ENCODE results near the gene OPN5. TPM values are rescaled to one million over a fixed set of nuclear protein-coding genes. Genes with fewer than 3 reads are reported as not detected.

OPN5 gene
- total RNA-seq, 1 donor from 2014 or later: not detected

- no peak for TF ChIP-seq CTCF (IDR thresholded peaks at IDR 0.05; ENCODE audit: insufficient read depth, low read length, poor library complexity, severe bottlenecking)
- Histone ChIP-seq H3K27me3 (ENCODE audit: control insufficient read depth, insufficient read depth, low read length) (no peaks in the 10 kb centered on the region), H3K4me3 (ENCODE audit: low read depth, low read length) (no peak overlapping the region), H3K36me3 (ENCODE audit: control insufficient read depth, insufficient read depth, low read length) (no peaks in the 10 kb centered on the region)
- no peak for DNase-seq (ENCODE audit: low read depth)
Observed at GRCh38 chr6:47832386-47833100, 50.7 kb downstream of the OPN5 start.

- H3K36me3 ChIP-seq (ENCODE audit: control insufficient read depth, insufficient read depth, low read length): no peaks in the 10 kb centered on the region
- DNase-seq (ENCODE audit: low read depth): no peak
- H3K4me3 ChIP-seq (ENCODE audit: low read depth, low read length): no peak overlapping the region
- no peaks in the 10 kb centered on the region for H3K27me3 ChIP-seq (ENCODE audit: control insufficient read depth, insufficient read depth, low read length)
- TF ChIP-seq CTCF (IDR thresholded peaks at IDR 0.05; ENCODE audit: insufficient read depth, low read length, poor library complexity, severe bottlenecking): no peak
Observed at GRCh38 chr6:47834196-47834595, 52.4 kb downstream of the OPN5 start.

DNA sequence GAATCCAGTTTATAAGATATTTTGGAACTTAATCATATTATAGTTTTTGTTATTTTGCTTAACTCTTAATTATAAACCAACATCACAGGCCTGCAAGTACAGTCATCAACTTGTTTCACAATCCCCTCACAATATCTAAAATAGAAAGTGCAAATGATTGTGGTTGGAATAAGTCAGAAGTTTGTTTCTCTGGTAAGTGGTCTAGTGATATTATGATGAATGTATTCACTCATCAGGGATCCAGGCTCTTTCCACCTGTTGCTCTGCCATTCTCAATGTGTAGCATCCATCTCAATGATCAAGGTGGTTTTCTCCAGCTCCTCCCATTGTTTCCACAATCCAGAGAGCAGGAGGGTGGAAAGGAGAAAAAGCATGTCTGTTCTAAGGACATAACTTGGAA, 54.2 kb downstream of the OPN5 start:
- DNase-seq (ENCODE audit: low read depth): no peak
- Histone ChIP-seq H3K27me3 (ENCODE audit: control insufficient read depth, insufficient read depth, low read length) (no peaks in the 10 kb centered on the region), H3K4me3 (ENCODE audit: low read depth, low read length) (no peak overlapping the region), H3K36me3 (ENCODE audit: control insufficient read depth, insufficient read depth, low read length) (no peaks in the 10 kb centered on the region)
- TF ChIP-seq CTCF (IDR thresholded peaks at IDR 0.05; ENCODE audit: insufficient read depth, low read length, poor library complexity, severe bottlenecking): no peak

DNA sequence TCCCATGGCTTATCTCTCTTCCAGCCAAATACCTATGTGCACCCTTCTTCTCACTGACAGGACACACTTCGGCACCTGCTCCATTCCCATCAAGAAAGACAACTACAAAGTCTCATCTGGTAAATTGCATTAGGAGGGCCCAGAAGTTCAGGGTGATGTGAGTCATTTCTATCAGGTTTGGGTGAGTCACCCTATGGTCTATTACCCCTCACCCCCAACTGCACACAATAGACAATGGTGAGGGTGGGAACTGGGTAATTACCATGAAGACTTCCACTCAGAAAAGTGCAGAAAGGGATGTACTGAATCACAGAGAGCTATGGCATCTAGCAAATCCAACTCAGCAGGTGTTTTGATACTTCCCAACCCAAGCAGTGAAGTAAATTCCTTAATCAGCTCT, 54.8 kb downstream of the OPN5 start:
- H3K36me3 ChIP-seq (ENCODE audit: control insufficient read depth, insufficient read depth, low read length): no peaks in the 10 kb centered on the region

DNA sequence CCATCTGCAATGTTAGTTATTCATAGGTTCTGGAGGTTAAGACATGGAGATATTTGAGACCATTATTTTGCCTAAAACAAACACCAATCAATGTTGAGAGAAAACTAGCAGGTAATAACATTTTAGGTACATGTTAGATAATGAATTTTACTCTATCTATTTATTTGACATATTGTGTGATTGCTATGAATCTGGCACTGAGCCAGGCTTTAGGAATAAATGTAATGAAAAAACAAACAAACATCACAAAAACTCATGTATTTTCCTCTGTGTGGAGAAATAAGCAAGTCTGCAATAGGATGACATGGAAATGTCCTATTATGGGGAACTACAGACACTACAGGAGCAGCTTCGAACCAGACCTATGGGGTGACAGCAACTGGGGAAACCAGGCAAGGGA, 57.8 kb downstream of the OPN5 start:
- TF ChIP-seq CTCF (IDR thresholded peaks at IDR 0.05; ENCODE audit: insufficient read depth, low read length, poor library complexity, severe bottlenecking): no peak
- H3K36me3 ChIP-seq (ENCODE audit: control insufficient read depth, insufficient read depth, low read length): no peaks in the 10 kb centered on the region
- no peaks in the 10 kb centered on the region for H3K27me3 ChIP-seq (ENCODE audit: control insufficient read depth, insufficient read depth, low read length)
- no peak overlapping the region for H3K4me3 ChIP-seq (ENCODE audit: low read depth, low read length)
- DNase-seq (ENCODE audit: low read depth): no peak

More for the DNA sequence above, 54.8 kb downstream of the OPN5 start:
- TF ChIP-seq CTCF (IDR thresholded peaks at IDR 0.05; ENCODE audit: insufficient read depth, low read length, poor library complexity, severe bottlenecking): no peak
- peak; percentile 5 for DNase-seq (ENCODE audit: low read depth)
- H3K27me3 ChIP-seq (ENCODE audit: control insufficient read depth, insufficient read depth, low read length): no peaks in the 10 kb centered on the region
- no peak overlapping the region for H3K4me3 ChIP-seq (ENCODE audit: low read depth, low read length)

DNA sequence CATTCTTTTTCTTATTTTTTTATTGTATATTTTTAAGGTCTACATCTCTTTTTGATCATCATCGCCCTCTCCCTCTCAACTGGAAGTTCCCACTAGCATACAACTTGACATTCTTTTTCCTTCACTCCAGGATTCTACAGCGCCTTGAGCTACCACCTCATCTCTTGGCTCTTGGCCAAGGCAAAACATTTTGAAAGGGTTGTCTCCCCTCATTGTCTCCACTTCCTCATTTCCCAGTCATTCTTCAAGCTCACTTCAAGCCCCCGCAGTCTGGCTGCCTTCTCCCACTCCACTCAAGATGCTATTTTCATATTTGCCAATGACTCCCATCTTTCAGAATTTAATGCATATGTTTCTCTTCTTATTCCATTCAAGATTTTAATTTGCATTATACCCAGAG, 63.0 kb downstream of the OPN5 start:
- DNase-seq (ENCODE audit: low read depth): no peak
- H3K36me3 ChIP-seq (ENCODE audit: control insufficient read depth, insufficient read depth, low read length): no peaks in the 10 kb centered on the region
- TF ChIP-seq CTCF (IDR thresholded peaks at IDR 0.05; ENCODE audit: insufficient read depth, low read length, poor library complexity, severe bottlenecking): no peak

More for the DNA sequence above, 63.0 kb downstream of the OPN5 start:
- H3K4me3 ChIP-seq (ENCODE audit: low read depth, low read length): no peak overlapping the region
- H3K27me3 ChIP-seq (ENCODE audit: control insufficient read depth, insufficient read depth, low read length): no peaks in the 10 kb centered on the region

Measured in kidney epithelial cell (primary cell).